Limb (tissue), 2 donors: ENCODE measurements around the gene TSFM.
A peak's percentile ranks its signal among the peaks of the same experiment; 100 is the strongest.
"Not testable (repeated sequence)": the region's sequence is repeated elsewhere in the genome, so short reads cannot be mapped to it uniquely, and the experiment has no call there.

Source experiments
- DNase-seq, 2 donors: peaks; one replicate each; pipeline ENCODE4 v3.0.0-alpha.2; 2016; ENCODE audit errors: extremely low spot score in 2 of 2

Gene TSFM

GRCh38 chr12:57762463-57762862 lies 20.1 kb upstream of the TSFM start:
- DNase-seq, result no peak

DNA sequence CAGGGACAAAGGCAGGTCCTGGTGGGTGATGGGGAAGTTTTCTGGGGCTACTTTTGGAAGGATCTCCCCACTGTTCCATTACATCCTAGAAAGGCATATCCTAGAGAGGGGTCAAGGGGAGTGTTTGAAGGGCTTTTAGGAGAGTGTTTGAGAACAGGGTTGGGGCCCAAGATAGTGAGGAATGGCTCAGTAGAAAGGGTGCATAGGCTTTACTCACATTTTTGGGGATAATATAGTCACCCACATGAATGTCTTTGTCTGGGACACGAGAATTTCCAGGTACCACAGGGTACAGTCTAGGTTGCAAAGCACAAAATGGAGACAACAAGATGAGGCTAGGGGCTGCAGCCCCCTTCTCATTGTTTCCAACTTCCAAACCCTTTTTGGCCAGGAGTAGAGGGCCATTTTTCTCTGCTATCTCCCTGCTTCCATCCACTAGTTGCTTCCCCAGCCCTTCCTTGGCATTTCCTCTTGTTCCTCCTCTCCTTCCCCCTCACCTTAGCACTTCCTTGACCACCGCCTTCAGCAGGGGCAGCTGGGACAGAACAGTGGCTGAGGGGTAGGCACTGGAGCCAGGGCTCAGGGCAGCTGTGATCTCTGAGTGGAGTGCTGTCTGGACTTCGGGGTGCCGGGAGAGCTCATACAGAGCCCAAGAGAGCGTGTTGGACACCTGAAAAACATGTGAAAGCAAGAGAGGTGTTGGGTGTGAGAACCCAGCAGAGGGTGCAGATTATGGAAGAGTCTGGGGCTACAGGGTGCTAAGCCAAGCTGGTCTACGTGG lies 18.5 kb upstream of the TSFM start:
- no peak for DNase-seq

DNA sequence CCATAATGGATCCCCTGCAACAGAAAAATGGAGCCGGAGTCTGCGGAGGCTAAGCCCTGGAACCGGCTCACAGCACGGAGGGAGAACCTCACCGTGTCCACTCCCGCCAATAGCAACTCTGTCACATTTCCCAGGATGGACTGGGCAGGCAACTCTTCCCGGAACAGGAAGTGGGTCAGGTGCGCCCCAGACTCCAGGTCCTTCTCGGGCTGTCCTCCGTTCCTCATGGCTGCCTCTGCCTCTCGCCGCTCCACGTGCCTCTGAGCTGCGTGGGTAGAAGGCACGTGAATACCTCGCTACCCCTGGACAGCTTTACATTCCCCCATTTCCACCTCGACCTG lies 18.0 kb upstream of the TSFM start:
- no peak for DNase-seq

GRCh38 chr12:57765003-57765697 lies 17.4 kb upstream of the TSFM start:
- no peak for DNase-seq

DNA sequence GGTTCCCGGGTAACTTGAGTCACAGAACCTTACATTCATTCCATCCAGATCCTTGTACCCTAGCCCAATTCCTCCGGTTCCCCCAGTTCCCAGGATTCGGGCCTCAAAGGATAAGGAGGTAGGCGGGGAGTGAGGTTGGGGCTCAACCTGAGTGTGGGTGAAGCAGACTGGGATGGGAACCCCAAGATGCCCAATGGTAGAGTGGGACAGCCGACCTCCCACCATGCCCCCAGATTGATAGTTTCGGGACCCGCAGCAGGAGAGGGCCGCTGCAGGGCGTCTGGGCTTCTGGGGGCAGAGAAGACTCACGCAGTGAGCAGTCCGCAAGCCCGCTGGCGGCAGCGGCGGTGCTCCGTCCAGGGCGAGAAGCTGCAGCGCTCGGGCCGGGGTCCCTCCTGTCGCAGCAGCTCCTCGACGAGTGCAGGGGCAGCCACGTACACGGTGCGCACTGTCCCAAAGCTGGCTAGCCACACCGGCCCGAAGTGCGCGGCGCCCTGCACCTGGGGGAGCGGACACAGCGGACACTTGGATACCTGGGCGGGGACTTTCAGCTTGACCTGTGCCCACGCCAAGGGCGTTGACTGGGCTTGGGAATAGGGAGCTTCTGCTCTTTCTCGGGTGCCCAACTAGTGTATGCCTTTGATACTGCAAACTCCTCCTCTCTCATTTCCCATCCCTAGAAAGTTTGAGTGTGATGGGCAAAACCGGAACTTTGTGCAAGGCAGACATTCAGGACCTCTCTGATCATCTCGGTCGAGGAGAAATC lies 16.7 kb upstream of the TSFM start:
- no peak for DNase-seq

DNA sequence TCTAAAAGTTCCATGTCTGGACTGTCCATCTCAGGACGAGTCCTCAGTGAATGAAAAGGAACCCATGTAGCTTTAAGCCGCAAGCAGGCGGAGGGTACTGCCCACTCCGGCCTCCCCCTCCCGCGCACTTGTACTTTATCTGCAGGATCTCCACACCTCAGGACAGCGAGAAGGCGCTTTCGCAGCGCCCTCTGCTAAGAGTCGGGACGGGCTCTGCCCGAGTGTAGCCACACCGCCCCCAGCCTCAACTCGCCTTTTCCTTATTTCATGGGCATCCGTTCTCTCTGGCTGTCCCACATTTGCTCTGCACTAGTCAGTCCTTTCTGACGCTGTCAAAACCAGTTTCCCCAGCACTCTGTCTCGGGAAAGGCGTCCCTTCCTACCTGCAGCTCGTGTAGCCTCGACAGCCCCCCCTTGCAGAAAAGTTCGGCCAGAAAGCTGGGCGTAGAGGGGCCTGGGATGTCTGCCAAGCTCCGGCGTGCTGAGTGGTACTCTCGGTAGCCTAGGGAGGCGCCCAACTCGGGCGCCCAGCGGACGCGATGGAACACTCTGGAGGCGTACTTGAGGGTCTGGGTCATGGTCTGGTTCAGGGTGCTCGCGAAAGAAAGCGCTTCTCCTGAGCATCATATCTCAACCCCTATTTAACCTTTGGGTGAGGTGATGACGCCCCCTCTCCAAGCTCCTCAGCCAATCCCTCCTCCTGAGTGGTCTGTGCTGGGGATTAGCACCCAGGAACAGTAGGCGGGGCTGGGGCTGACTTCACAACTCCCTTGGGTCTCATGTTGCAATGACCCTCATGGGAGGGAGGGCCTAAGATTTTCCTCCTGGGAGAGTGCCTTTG lies 15.9 kb upstream of the TSFM start, which contains the start of gene CYP27B1:
CYP27B1 (minus strand) TSS at position 615 of the 841 bp plus-strand sequence; CDS start at position 578, 37 bp downstream.
- DNase-seq, result no peak

- DNase-seq, result no peak
Measured at GRCh38 chr12:57767305-57767698, 15.3 kb upstream of the TSFM start.

DNA sequence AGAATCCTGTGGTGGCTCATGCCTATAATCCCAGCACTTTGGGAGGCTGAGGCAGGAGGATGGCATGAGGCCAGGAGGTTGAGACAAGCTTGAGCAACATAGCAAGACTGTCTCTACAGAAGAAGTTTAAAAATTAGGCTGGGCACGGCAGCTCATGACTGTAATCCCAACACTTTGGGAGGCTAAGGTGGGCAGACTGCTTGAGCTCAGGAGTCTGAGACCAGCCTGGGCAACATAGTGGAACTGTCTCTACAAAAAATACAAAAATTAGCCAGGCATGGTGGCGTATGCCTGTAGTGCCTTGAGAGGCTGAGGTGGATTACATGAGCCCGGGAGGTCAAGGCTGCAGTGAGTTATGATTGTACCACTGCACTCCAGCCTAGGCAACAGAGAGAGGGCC lies 14.7 kb upstream of the TSFM start:
- DNase-seq, result no peak

- no peak for DNase-seq
Measured at GRCh38 chr12:57769594-57769993, 13.0 kb upstream of the TSFM start.

GRCh38 chr12:57770734-57771133 lies 11.9 kb upstream of the TSFM start:
- DNase-seq, result no peak

GRCh38 chr12:57771236-57771872 lies 11.2 kb upstream of the TSFM start:
- DNase-seq, result peak in 1 of 2 donors; percentile 95

- peak; percentile 95 to 97 for DNase-seq
Measured at GRCh38 chr12:57771873-57772428, 10.6 kb upstream of the TSFM start, which contains the start of gene METTL1. Gene METTL1 (minus strand): TSS chr12:57772105. CDS start chr12:57772083, 22 bp downstream.

- peak in 1 of 2 donors; percentile 79 for DNase-seq
Measured at GRCh38 chr12:57772429-57773322, 9.9 kb upstream of the TSFM start, which contains the start of gene EEF1AKMT3. Gene EEF1AKMT3 (plus strand): TSS chr12:57772614. CDS start chr12:57772725, 111 bp downstream.

DNA sequence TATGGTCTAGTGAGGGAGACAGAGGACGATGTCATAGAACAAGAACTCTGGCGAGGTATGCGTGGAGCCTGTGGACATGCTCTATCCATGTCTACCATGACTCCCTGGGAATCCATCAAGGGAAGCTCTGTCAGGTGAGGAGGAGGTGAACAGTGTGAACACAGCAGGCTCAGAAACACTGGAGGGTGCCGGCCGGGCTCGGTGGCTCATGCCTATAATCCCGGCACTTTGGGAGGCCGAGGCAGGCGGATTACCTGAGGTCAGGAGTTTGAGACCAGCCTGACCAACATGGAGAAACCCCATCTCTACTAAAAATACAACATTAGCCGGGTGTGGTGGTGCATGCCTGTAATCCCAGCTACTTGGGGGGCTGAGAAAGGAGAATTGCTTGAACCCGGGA lies 8.0 kb upstream of the TSFM start:
- not testable (repeated sequence) for DNase-seq

DNA sequence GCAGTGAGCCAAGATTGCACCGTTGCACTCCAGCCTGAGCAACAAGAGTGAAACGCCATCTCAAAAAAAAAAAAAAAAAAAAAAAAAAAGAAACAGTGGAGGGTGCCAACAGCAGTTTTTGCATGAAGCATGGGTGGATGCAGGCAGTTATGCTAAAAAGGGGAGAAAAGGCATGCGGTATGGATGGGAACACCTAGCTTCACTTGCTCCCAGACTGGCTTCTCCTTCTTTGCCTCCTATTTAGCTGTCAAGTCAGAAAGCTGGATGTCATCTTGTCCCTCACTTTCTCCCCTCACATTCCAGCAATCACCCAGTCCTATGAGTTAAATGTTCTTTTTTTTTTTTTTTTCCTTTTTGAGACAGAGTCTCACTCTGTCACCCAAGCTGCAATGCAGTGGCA lies 7.5 kb upstream of the TSFM start:
- no peak for DNase-seq

DNA sequence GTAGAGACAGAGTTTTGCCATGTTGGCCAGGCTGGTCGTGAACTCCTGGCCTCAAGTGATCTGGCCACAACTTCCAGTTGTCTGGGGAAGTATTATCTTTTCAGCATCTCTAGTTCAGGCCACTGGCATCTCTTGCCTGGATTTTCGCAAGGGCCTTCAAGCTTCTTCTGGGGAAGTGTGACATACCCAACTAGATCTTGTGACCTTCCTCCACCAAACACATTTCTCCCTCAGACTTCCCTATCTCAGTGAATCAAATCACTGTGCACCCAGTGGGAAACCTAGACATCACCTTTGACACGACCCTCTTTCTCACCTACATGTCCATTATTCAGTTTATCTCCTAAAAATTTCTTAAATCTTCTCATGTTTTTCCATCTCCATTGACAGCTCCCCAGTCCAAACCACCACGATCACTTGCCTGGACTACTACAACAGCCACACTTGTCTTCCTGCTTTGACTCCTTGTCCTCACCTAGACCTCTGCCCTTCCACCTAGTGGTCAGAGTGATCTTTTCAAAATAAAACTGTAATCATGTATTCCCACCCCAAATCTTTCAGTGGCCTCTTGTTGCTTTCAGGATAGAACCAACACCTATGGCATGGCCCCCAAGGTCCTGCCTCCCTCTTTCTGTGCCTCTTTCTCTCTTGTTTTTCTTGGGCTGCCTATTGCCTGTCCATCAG lies 6.9 kb upstream of the TSFM start:
- DNase-seq, result no peak

- no peak for DNase-seq
Measured at GRCh38 chr12:57776247-57776587, 6.4 kb upstream of the TSFM start.

DNA sequence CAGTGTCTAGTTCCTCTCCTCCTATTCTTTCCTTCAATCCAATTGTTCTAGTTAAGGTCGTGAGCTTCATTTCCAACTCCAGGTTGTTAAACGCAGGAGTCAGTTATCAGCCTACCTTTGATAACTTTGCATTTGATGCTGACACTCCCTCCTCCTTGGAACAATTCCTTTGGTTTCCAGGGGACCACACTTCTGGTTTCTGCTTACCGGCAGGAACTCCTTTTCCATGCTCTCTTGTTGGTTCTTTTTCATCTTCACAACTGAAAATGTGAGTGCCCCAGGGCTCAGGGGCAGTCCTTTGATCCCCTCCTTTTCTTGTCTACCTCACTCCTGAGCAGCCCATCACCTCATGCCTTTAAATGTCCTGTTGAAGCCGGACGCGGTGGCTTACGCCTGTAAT lies 5.2 kb upstream of the TSFM start:
- DNase-seq, result no peak

DNA sequence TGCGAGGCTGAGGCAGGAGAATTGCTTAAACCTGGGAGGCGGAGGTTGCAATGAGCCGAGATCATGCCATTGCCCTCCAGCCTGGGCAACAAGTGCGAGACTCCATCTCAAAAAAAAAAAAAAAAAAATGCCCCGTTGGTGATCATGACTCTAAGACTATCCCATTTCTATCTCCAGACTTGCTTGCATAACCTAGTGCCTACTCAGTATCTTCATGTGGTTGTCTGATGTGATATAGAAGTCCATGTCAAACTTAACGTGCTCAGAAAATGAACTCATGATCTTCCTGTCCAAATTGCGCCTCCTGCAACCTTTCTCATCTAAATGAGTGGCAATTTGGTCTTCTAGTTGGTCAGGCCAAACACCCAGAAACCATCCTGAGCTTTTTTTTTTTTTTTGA lies 4.7 kb upstream of the TSFM start:
- no peak for DNase-seq
